Immature natural killer cell (primary cell): ENCODE results near the gene ATF7. TPM values are rescaled to one million over a fixed set of nuclear protein-coding genes. Genes with fewer than 3 reads are reported as not detected.
A peak's percentile ranks its signal among the peaks of the same experiment; 100 is the strongest.
"Not testable (repeated sequence)": the region's sequence is repeated elsewhere in the genome, so short reads cannot be mapped to it uniquely, and the experiment has no call there.

Experiments used
- DNase-seq, 3 donors: peaks; one replicate each; pipeline ENCODE4 v3.0.0; 2022; ENCODE audit warnings: mixed read lengths in 1 of 3
- H3K27ac Mint-ChIP-seq, 6 donors: one replicate each; pipeline ENCODE4 v1.8.0; 2020; ENCODE audit warnings: mixed read lengths in 6 of 6, mild to moderate bottlenecking in 5 of 6, inconsistent platforms in 4 of 6, moderate library complexity in 3 of 6
- H3K27me3 Mint-ChIP-seq, 3 donors: one replicate each; pipeline ENCODE4 v1.8.0; 2020 to 2021; ENCODE audit warnings: low read depth in 3 of 3, mild to moderate bottlenecking in 3 of 3, mixed read lengths in 3 of 3, moderate library complexity in 3 of 3, inconsistent platforms in 1 of 3
- H3K36me3 Mint-ChIP-seq, 3 donors: one replicate each; pipeline ENCODE4 v1.8.0; 2020; ENCODE audit warnings: mixed read lengths in 3 of 3, inconsistent platforms in 2 of 3, mild to moderate bottlenecking in 2 of 3
- H3K4me1 Mint-ChIP-seq, 2 donors: one replicate each; pipeline ENCODE4 v1.8.0; 2020; ENCODE audit warnings: inconsistent platforms in 2 of 2, mild to moderate bottlenecking in 2 of 2, mixed read lengths in 2 of 2, moderate library complexity in 1 of 2
- H3K4me3 Mint-ChIP-seq, 5 donors: one replicate each; pipeline ENCODE4 v1.8.0; 2020; ENCODE audit warnings: mild to moderate bottlenecking in 5 of 5, mixed read lengths in 5 of 5, inconsistent platforms in 3 of 5, moderate library complexity in 3 of 5
- H3K9me3 Mint-ChIP-seq, 6 donors: one replicate each; pipeline ENCODE4 v1.8.0; 2020; ENCODE audit warnings: mild to moderate bottlenecking in 6 of 6, mixed read lengths in 6 of 6, inconsistent platforms in 4 of 6, moderate library complexity in 3 of 6
- polyA plus RNA-seq, 3 donors: library from polyadenylated mRNA; unstranded; fragments of 300-500 nt; fragmentation: Illumina TruSeq; gene quantifications; one replicate each; pipeline ENCODE4 v1.2.3, GENCODE V29; 2021

ATF7 gene
- polyA plus RNA-seq, 3 donors from 2014 or later, result 17.6 to 23.9 (median 17.7) TPM

DNA sequence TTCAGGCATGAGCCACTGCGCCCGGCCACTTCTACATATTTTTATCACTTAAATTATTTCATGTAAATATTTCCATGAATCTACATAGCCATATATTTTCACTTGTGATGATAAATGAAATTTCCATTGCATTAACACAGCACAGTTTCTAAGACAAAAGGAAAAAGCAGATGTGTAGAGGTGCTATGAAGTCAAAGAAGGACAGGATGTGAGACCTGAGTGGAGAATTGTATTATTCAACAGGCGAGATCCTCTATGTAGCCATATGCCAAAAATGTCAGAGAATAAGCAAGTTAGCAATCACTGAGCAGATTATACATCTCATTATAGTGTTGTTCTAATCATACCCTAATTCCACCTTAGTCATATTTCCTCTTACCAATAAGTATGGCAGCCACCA, 38.1 kb downstream of the ATF7 start:
- Mint-ChIP-seq H3K4me1 (peaks cover 21 to 48% of the 10 kb centered on the region in 2 donors), H3K27me3 (no peaks in the 10 kb centered on the region), H3K4me3 (no peak overlapping the region), H3K27ac (peak overlapping the region in 3 of 6 donors; percentile 13 to 38 (median 34)), H3K9me3 (no peaks in the 10 kb centered on the region), H3K36me3 (no peaks in the 10 kb centered on the region)
- no peak for DNase-seq

DNA sequence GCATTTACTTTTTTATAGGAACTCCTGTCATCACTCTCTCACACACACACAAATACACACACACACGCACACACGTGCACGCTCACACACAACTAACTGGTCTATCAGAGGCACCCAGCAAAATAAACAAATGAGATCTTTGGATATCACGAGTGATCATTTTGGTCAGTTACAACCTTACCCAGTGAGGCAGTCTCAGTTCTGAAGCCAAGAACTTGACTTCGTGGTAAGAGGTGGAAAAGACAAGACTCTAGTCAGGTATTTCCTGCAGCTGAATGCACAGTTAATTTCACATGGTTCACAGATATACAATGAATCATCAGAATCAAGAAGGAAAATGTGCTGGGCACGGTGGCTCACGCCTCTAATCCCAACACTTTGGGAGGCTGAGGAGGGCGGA, 39.4 kb downstream of the ATF7 start:
- H3K9me3 Mint-ChIP-seq, result no peaks in the 10 kb centered on the region
- DNase-seq, result no peak
- no peak overlapping the region for H3K4me3 Mint-ChIP-seq
- H3K36me3 Mint-ChIP-seq, result no peaks in the 10 kb centered on the region
- no peaks in the 10 kb centered on the region for H3K27me3 Mint-ChIP-seq
- H3K4me1 Mint-ChIP-seq, result peaks cover 21 to 41% of the 10 kb centered on the region in 2 donors
- H3K27ac Mint-ChIP-seq, result no peak overlapping the region

DNA sequence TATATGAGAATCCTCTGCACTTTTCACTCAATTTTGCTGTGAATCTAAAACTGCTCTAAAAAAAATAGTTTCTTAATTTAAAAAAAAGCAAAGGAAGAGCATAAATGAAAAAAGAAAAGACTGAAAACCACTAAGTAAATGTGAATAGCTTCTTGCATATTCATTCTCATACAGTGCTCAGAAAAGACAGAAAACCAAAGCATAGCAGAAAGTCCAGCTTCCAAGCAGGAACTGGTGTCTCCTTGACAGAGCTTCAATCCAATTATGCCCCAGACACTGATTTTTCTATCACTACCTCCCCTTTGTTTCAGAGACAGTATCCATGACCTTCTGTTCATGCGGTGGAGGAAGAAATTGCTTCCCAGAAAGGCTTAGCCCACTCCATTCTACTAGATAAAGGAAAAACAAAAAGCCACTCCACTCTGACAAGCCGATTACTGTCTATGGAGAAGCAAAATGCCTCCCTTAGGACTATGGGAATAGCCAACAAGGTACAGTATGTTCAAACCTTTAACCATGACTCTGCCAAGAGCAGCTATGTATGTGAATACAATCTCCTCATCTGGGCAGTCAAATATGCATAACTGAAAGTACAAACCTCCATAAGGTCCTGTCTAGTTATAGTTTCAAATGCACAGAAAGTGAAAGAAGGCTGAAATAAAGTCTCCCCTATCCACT, 40.6 kb downstream of the ATF7 start:
- Mint-ChIP-seq H3K4me3 (no peak overlapping the region), H3K27ac (peak overlapping the region in 5 of 6 donors; percentile 17 to 51 (median 41)), H3K36me3 (no peaks in the 10 kb centered on the region), H3K9me3 (no peaks in the 10 kb centered on the region), H3K4me1 (peaks cover 24 to 41% of the 10 kb centered on the region in 2 donors), H3K27me3 (no peaks in the 10 kb centered on the region)
- DNase-seq, result no peak

DNA sequence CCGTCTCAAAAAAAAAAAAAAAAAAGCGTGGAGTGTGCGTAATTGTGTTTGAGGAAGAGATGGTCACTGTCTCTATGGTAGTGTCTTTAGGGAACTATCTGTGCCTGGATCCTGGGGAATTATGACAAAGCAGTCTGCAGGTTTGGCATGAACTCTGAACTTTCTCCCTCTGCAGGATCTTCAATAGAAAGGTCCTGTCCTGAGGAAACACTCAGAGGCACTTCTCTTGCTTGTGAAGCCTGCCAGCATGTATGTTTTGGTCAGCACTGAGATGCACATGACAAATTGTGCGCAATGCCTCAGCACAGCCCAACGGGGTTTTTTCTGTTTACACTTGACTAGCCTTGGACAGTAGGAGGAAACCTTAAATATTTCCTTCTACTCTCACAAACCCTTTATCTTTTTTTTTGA, 46.6 kb downstream of the ATF7 start:
- H3K27ac Mint-ChIP-seq, result peak overlapping the region in 1 of 6 donors; percentile 55
- H3K9me3 Mint-ChIP-seq, result no peaks in the 10 kb centered on the region
- H3K36me3 Mint-ChIP-seq, result peaks cover 3 to 4% (median 4%) of the 10 kb centered on the region in 3 donors
- peaks cover 15 to 30% of the 10 kb centered on the region in 2 donors for H3K4me1 Mint-ChIP-seq
- no peak for DNase-seq
- peaks cover 0 to 2% (median 0%) of the 10 kb centered on the region in 3 donors for H3K27me3 Mint-ChIP-seq
- H3K4me3 Mint-ChIP-seq, result no peak overlapping the region

DNA sequence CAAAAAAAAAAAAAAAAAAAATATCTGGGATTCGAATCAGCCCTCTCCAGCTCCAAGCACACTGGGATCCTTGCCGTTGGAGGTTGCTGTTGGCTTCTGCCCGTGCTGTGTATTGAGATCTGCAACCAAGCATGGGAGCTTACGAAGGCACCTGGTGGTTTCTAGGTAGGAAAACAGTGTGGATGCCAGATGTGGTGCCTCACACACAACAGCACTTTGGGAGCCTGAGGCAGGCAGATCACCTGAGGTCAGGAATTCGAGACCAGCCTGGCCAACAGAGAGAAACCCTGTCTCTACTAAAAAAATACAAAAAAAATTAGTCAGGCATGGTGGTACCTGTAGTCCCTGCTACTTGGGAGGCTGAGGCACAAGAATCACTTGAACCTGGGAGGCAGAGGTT, 47.4 kb downstream of the ATF7 start:
- peaks cover 18 to 28% of the 10 kb centered on the region in 2 donors for H3K4me1 Mint-ChIP-seq
- no peaks in the 10 kb centered on the region for H3K9me3 Mint-ChIP-seq
- H3K27me3 Mint-ChIP-seq, result peaks cover 0 to 2% (median 0%) of the 10 kb centered on the region in 3 donors
- H3K27ac Mint-ChIP-seq, result no peak overlapping the region
- H3K4me3 Mint-ChIP-seq, result no peak overlapping the region
- H3K36me3 Mint-ChIP-seq, result peaks cover 4 to 7% (median 4%) of the 10 kb centered on the region in 3 donors
- DNase-seq, result no peak

DNA sequence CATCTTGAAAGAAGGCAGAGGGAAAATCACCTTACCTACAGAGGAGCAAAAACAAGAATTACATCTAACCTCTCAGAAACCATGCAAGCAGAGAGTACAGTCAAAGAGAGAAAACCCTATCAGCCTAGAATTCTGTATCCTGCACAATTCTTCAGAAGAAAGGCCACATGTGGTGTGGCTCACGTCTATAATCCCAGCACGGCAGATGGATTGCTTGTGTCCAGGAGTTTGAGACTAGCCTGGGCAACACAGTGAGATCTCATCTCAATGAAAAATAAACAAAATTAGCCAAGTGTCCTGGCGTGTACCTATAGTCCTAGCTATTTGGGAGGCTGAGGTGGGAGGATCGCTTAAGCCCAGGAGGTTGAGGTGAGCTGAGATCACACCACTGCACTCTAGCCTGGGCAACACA, 48.2 kb downstream of the ATF7 start:
- peak overlapping the region in 2 of 6 donors; percentile 47 to 65 for H3K27ac Mint-ChIP-seq
- no peaks in the 10 kb centered on the region for H3K9me3 Mint-ChIP-seq
- H3K4me1 Mint-ChIP-seq, result peaks cover 15 to 23% of the 10 kb centered on the region in 2 donors
- H3K27me3 Mint-ChIP-seq, result peaks cover 0 to 2% (median 0%) of the 10 kb centered on the region in 3 donors
- DNase-seq, result no peak
- H3K4me3 Mint-ChIP-seq, result no peak overlapping the region
- H3K36me3 Mint-ChIP-seq, result peaks cover 4 to 7% (median 4%) of the 10 kb centered on the region in 3 donors

DNA sequence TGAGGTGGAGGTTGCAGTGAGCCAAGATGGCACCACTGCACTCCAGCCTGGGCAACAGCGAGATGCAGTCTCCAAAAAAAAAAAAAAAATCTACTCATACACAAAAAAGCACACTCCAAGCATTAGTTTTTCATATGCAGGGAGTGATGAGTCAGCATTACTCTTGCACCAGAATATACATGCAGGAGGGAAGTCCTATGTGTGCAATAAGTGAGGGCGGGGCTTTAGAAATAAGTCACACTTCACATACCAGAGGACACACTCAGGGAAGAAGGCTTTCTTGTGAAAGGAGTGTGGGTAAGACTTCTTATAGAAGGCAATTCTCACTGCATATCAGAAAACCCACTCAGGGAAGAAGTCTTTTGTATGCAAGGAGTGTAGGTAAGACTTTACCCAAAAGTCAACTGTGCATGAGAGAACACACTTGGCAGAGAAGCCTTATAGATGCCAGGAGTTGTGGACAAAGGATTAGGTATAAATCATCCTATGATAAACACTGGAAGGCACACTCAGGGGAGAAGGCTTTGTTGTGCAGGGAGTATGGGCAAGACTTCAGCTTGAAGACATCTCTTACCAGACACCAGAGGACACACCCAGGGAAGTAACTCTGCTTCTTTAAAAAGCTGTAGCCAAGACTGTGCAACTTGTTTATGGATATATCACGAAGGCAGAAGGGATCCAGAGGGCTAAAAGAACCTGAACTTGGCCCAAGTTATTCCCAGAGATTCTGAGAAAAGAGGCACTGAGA, 50.5 kb downstream of the ATF7 start:
- Mint-ChIP-seq H3K4me3 (no peak overlapping the region), H3K9me3 (no peaks in the 10 kb centered on the region), H3K27me3 (peaks cover 0 to 2% (median 0%) of the 10 kb centered on the region in 3 donors), H3K36me3 (peaks cover 4 to 9% (median 7%) of the 10 kb centered on the region in 3 donors), H3K27ac (peak overlapping the region in 1 of 6 donors; percentile 12), H3K4me1 (peaks cover 23 to 39% of the 10 kb centered on the region in 2 donors)
- DNase-seq, result no peak

DNA sequence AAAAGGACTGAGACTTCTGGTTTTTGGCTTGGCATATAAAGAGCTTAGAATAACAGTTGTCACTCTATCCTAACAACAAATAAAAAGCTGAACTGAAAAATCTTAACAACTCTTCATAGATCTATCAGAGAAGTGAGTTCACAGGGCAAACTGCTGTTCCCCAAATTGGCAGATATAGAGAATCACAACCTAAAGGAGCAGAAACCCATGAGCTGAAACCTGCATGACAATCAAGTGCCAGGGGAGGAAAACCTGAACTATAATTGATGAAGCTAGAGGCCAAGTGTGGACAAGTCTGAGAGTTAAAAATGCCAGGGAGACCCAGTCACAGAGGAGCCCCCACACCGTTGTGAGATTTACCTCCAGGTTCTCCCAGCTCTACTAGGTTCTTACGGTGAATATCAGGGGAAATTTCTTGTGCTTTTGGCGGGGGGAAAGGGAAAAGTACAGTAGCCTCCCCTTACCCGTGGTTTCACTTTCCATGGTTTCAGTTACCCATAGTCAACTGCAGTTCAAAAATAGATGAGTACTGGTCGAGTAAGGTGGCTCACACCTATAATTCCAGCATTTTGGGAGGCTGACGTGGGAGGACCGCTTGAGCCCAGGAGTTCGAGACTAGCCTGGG, 53.9 kb downstream of the ATF7 start:
- Mint-ChIP-seq H3K27me3 (no peaks in the 10 kb centered on the region), H3K4me3 (peak overlapping the region in 2 of 5 donors; percentile 1 to 4), H3K4me1 (peaks cover 33 to 56% of the 10 kb centered on the region in 2 donors), H3K27ac (peak overlapping the region in 4 of 6 donors; percentile 34 to 58 (median 37)), H3K9me3 (no peaks in the 10 kb centered on the region), H3K36me3 (peaks cover 4 to 8% (median 4%) of the 10 kb centered on the region in 3 donors)
- no peak for DNase-seq

DNA sequence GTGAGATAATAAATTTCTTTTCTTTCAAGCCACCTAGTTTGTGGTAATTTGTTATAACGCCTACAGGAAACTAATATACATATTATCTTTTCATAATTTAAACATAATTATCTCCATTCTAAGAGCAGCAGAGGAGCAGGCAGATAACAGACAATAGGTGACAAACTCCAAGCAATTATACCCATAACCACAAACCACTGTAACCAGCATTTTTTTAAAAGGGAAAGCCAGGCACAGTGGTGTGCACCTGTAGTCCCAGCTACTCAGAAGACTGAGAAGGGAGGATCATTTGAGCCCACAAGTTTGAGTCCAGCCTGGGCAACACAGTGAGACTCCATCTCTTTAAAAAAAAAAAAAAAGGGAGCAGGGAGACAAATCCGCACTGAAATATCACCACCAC, 54.9 kb downstream of the ATF7 start:
- DNase-seq, result no peak
- no peaks in the 10 kb centered on the region for H3K27me3 Mint-ChIP-seq
- no peak overlapping the region for H3K27ac Mint-ChIP-seq
- peaks cover 33 to 51% of the 10 kb centered on the region in 2 donors for H3K4me1 Mint-ChIP-seq
- no peak overlapping the region for H3K4me3 Mint-ChIP-seq
- peaks cover 0 to 4% (median 4%) of the 10 kb centered on the region in 3 donors for H3K36me3 Mint-ChIP-seq
- no peaks in the 10 kb centered on the region for H3K9me3 Mint-ChIP-seq

DNA sequence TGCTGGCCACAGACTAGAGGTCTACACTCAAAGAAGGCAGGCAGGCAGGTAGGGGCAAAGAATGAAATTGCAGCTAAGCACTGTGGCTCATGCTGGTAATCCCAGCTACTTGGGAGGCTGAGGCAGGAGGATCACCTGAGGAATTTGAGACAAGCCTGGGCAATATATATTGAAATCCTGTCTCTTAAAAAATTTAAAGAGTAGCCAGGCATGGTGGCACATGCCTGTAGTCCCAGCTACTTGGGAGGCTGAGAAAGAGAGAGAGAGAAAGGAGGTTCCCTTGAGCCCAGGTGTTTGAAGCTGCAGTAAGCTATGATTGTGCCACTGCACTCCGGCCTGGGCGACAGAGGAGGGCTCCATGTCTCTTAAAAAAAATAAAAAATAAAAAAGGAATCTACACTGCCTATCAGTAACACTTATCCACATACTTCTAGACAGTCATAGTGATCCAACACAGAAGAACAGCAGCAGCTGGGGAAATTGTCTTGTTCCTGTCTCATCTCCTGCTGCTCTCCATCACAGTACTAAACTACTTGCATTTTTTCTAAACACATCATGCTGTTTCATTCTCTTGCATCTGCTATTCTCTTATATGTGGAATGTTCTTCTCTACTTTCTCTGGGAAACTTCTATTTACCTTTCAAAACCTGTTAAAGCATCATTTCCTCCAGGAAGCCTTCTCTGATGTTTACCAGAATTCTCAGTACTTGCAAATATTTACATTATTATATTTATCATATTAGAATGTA, 57.2 kb downstream of the ATF7 start:
- no peak overlapping the region for H3K4me3 Mint-ChIP-seq
- H3K4me1 Mint-ChIP-seq, result peaks cover 36 to 54% of the 10 kb centered on the region in 2 donors
- peak overlapping the region in 4 of 6 donors; percentile 13 to 64 (median 32) for H3K27ac Mint-ChIP-seq
- DNase-seq, result no peak
- no peaks in the 10 kb centered on the region for H3K27me3 Mint-ChIP-seq
- H3K36me3 Mint-ChIP-seq, result peaks cover 0 to 4% (median 2%) of the 10 kb centered on the region in 3 donors
- H3K9me3 Mint-ChIP-seq, result no peaks in the 10 kb centered on the region

DNA sequence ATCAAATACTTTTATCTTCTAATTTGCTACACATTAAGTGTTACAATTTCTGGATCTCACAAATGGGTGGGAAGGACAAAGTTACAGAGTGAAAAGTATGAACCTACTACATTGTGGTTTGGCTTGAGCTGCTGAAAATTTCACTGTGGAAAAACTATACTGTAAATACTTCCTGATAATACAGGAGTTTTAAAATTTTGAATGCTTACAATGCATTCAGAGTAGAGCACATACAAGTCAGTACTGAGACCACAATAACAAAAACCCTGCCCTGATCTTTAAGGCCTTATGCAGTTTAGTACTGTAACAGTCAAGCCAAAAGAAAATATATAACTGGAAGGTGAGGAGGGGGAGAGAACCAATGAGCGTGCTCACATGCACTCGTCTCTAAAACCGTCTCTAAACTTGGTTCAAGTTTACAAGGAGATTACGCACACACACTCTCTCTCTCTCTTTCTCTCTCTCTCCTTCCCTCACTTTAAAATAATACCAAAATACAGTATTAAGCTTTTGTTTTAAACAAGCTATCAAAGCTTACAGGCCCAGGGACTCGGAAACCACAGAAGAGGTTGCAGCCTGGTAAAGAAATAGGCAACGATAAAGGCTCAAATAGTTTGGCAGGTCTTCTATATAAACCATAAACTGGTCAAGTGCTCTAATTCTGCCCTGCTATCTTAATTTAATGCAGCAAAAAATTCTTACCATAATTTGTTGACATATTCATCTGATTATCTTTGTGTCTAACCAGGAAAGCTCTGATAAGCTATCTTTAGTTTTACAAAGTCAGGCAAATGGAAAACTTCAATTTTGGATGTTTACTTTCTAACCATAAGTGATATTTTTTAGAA, 58.0 kb downstream of the ATF7 start:
- Mint-ChIP-seq H3K4me1 (peaks cover 39 to 58% of the 10 kb centered on the region in 2 donors), H3K4me3 (no peak overlapping the region), H3K9me3 (no peaks in the 10 kb centered on the region), H3K27ac (peak overlapping the region in 4 of 6 donors; percentile 16 to 64 (median 49)), H3K36me3 (peaks cover 0 to 4% (median 0%) of the 10 kb centered on the region in 3 donors), H3K27me3 (no peaks in the 10 kb centered on the region)
- DNase-seq, result no peak

DNA sequence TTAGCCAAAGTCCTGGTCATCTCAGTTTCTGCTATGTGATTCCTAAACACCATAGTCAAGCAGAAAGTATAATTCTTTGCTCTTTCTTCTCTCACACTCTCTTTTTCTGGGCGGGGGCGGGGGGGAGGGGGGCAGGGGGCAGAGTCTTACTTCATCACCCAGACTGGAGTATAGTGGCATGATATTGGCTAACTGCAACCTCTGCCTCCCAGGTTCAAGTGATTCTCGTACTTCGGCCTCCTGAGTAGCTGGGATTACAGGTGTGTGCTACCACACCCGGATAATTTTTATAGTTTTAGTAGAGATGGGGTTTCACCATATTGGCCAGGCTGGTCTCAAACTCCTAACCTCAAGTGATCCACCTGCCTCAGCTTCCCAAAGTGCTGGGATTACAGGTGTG, 60.8 kb downstream of the ATF7 start:
- DNase-seq, H3K27me3 Mint-ChIP-seq, H3K4me3 Mint-ChIP-seq, H3K36me3 Mint-ChIP-seq, H3K9me3 Mint-ChIP-seq, H3K27ac Mint-ChIP-seq: not testable (repeated sequence)
- H3K4me1 Mint-ChIP-seq, result peaks cover 32 to 47% of the 10 kb centered on the region in 2 donors
